IPS DF 4.7 (cell line): Measurements from ENCODE around the gene SEPTIN3.

Experiments
- DNase-seq: peaks from one replicate; pipeline ENCODE4 v3.0.0-alpha.2; 2013; ENCODE audit warnings: low spot score; ENCODE audit errors: extremely low read depth

SEPTIN3 gene, protein sequence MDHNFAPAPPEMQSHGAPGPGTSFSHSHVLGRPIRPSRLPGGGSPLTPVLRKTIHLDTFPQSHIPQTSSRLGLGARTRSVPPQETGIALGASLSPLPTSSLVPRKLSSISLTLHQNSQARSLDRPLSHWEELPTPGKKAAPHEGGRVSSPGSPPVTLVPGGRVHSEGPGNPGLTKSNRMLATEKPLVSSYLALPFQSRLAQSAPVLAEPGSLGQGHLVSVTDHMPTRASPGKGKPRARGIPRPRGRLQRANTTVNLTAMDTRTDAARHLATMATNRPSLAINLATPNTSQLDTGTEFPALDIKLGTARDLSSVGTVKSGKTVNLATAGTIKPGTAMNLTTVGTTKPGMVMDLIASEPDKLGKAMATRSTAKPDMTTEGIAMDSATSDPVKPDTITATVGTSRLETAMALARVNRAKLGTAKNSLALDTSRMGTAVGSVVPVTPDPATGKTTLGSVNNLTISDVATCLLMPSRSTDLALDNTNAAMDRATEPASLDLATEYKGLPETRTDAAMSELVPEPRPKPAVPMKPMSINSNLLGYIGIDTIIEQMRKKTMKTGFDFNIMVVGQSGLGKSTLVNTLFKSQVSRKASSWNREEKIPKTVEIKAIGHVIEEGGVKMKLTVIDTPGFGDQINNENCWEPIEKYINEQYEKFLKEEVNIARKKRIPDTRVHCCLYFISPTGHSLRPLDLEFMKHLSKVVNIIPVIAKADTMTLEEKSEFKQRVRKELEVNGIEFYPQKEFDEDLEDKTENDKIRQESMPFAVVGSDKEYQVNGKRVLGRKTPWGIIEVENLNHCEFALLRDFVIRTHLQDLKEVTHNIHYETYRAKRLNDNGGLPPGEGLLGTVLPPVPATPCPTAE

GRCh38 chr22:41969110-41969646 is at the start of gene SEPTIN3:
TSS of gene SEPTIN3 (plus strand) at chr22:41969443. CDS start at chr22:41971493, 2,050 bp downstream.
- DNase-seq = no peak

GRCh38 chr22:41920271-41920976 is 48.8 kb upstream of the SEPTIN3 start:
- no peak for DNase-seq

- no peak for DNase-seq
Measured at GRCh38 chr22:41922328-41922727, 46.9 kb upstream of the SEPTIN3 start.

GRCh38 chr22:41922940-41923594 is 46.2 kb upstream of the SEPTIN3 start:
- no peak for DNase-seq

DNA sequence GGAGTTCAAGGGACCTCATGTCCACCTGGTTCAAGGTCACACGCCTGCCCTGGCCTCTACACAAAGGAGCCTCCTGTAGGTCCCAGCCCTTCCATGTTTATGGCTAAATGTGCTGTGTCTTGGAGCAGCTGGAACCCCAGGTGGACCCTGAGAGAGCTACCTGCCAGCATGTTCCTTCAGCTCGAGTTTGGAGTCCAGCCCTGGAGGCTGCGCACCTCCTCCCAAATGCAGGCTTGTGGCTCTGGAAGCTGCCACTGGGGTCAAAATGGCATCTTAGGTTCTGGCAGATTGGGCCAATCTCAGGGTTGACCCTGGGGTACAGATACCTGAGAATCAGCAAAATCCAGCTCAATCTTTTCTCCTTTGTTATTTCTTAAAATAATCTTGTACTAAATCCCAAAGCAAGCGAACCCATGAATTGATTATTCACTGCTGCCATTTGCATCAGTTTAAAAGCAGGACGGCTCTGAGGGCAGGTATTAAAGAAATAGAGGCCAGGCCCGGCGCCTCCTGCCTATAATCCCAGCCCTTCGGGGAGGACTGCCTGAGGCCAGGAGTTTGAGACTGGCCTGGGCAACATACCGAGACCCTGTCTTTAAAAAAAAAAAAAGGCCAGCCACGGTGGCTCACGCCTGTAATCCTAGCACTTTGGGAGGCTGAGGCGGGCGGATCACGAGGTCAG is 45.5 kb upstream of the SEPTIN3 start:
- DNase-seq = no peak

DNA sequence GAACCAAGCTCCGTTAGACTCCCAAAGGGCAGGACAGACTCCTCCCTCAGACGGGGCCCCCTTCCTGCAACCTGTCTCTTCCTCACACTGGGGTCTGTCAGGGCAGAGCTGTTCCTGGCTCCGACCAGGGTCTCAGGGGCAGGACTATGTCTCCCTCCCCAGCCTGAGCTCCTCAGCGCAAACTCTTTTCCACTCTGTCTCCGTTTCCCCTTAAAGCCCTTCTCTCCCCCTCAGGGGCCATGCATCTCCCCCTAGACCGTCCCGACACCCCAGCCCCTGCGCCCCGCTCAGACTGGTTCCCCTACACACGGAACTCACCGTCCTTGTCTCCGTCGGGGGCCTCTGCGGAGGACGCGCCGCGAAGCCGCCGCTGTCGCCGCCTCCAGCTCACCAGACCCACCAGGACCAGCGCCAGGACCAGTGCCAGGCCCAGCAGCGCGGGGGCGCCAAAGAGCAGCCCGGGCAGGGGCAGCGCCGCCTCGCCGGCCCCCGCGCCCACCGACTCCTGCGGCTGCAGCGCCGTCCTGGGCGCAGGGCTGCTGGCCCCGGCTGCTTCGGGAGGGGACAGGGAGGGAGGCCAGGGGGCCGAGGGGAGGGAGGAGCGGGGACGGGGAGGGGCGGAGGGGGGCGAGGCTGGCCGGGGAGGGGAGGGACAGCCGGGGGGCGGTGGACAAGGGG is 43.3 kb upstream of the SEPTIN3 start:
- no peak for DNase-seq

- no peak for DNase-seq
Measured at GRCh38 chr22:41927813-41928212, 41.4 kb upstream of the SEPTIN3 start.

DNA sequence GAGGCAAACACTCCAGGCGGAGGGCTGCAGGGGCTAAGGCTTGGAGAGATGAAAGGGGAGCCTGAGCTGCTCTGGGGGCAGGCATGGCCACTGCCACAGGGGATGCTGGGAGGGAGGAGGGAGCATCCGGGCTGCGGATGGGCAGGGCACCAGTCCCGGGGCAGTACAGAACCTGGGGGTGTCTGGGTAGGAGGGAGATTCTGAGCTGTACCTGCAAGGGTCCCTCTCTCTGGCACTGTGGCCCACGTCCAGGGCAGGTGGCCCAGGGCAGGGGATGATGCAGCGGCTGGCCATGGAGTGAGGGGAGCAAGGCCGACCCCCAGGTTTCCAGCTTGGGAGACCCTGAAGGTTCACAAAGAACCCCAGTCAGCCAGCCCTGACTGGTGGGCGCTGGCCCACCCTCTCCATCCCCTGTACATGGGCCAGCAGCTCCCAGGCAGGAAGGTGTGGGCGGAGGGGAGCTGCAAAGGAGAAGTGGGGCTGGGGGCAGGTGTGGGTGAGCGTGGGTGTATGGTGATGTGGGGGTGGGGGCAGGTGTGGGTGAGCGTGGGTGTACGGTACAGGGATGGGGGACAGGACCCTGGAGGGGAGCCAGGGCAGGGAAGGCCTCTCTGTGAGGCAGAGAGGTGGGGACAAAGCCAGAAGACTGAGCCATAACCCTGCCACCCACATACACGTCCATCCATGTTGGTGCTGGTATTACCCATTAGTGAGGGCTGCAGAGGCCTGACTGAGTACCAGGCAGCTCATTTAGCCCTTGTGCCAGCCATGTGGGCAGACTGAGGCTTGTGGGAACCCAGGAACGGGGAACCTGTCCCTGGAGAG is 40.4 kb upstream of the SEPTIN3 start:
- no peak for DNase-seq

- DNase-seq = no peak
Measured at GRCh38 chr22:41929418-41929810, 39.8 kb upstream of the SEPTIN3 start.

- DNase-seq = no peak
Measured at GRCh38 chr22:41931701-41932269, 37.5 kb upstream of the SEPTIN3 start.

DNA sequence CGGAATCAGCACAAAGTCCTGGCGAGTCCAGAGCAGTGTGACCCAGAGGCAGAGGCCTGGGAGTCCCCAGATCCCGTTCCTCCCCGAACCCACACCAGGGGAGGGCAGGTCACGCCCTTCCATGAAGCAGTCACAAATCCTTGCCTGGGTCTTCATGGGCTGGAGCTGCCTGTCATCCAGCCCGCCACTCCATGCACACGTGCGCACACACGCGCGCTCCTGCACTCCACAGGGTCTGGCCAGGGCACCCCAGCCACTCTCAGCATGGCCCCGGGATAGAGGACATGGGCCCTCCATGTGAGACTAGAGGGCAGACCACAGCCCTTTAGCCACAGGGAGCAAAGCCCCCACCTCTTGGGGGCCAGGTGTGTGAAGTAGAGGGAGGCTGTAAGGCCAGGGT is 36.9 kb upstream of the SEPTIN3 start:
- DNase-seq = no peak

DNA sequence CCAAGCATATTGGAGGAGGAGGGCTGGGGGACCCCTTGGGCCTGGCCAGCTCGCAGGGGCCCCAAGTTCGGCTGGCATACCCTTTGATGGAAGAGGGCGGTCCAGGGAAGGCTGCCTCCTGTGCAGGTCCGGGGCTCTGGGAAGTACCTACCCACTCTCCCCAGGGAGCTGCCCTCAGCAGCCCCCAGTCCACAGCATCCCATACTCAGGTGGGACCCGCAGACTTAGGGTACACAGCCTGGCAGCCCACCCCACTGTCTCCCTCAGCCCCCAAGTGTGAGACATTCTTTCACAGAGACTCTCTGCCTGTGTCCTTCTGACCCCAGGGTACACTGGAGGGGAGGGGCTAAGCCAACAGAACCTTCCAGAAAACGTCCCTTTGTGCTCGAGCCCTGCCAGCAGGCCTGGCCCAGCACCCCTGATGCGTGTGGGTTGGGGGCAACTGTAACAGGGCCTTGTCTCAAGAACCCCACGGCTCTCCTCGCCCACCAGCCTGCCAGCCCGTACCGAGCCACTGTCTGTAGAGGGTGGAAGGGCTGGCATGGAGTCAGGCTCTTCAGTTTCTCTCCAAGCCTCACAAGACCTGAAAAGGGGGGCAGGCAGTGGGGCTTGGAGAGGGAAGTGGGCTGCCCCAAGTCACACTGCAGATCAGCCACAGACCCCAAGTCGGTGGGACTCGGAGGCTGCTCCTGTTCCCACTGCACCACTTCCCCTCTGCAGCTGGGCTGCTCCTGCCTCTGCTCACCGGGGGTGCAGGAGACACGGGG is 35.6 kb upstream of the SEPTIN3 start:
- no peak for DNase-seq

DNA sequence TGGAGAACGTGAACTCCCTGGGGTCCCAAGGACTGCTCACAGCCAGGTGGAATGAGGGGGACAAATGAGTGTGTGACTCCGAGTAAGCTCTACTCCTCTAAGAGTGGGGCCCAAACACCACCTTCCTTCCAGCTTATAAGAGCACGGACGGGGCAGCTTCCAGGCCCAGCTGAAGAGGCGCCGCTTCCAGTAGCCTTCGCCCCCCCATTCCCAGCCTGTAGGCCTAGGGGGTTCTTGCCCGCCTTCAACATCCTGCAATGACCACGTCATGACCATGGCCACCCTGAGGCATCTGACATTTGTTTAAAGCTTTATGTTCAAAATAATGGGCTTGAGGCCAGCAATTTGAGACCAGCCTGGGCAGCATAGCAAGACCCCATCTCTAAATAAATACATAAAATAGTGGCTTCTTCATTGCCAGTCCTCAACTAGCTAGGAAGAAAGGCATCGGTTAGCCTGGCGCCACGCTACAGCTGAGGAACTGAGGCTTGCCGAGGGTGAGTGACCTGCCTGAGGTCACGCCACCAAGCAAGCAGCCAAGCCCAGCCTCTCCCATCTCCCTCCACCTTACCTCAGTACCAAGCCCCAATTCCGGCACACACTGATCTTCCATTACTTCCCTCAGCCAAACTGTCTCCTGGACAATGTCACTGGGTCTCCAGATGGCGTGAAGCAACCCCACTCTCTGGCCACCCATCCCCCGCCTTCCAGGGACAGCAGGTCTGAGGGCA is 34.8 kb upstream of the SEPTIN3 start:
- DNase-seq = no peak

DNA sequence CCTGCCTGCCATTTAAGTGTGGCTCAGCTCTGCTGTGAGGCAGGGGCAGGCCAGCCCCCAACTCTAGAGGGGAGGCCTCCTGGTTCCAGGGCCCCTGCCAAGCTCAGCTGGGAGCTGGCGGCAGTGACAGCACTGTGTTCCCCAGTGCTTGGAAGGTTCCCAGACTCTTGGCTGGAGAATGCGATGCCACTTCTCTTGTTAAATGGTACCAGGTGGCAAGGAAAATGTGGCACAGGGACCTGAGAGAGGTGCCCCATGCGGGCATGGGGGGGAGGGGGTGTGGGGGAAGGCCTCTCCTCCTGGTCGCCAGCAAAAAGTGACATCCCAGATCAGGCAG is 34.3 kb upstream of the SEPTIN3 start:
- DNase-seq = no peak

- DNase-seq = no peak
Measured at GRCh38 chr22:41935509-41935908, 33.7 kb upstream of the SEPTIN3 start.

DNA sequence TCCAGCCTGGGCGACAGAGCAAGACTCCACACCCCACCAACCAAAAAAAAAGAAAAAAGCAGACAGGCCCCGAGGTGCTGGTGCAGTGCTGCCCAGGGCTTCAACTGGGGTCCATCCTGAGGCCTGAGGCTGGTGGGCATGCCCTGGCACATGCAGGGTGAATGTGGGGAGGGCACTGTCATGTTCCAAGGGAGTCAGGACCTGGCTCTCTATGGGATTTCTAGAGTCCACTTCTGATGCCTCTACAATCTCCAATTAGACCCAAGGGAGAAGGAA is 32.4 kb upstream of the SEPTIN3 start:
- no peak for DNase-seq

DNA sequence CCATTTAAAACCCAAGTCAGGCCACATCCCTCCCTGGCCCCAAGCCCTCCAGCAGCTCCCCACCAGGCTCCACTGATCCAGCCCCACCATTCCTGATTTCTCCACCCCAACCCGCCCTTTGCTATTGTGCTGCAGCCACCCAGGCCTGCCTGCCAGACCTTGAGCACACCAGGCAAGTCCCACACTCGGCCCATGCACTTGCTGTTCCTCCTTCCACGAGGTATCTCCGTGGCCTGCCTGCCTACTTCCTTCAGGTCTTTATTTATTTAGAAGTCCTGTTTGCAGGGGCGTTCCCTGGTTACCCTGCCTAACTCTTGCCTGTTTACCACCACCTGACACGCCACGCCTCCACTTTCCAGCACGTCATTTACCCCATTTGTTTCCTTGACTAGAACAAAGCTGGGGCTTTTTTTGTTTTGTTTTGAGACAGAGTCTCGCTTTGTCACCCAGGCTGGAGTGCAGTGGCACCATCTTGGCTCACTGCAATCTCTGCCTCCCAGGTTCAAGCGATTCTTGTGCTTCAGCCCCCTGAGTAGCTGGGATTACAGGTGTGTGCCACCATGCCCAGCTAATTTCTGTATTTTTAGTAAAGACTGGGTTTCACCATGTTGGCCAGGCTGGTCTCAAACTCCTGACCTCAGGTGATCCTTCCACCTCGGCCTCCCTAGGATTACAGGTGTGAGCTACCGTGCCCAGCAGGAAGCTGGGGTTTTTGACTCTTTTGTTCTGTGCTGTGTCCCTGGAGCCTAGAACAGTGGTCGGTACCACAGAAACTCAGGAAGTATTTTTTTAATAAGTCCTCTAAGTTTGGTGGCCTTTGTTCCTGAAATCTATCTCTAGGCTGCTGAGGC is 29.0 kb upstream of the SEPTIN3 start:
- DNase-seq = no peak
